Measurements from ENCODE around the gene DOK7.

The DOK7 gene

DNA sequence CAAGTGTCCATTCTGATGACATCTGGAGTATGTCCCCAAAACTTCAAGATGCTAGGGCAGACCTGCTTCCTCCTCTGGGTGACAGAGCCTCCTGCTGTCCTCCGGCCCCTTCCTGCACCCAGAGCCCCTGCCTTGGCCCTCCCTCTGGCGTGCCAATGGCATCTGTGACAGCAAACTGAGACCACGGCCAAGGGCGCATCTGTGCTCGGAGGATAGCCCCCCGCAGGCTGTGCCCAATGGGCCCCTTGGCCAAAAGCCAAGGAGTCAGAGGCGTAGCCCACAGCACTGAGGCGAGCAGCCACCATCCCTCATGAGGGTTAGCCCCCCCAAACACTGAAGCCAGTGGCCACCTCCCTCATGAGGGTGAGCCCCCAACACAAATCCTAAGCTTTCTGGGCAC, 61.2 kb downstream of the DOK7 start:
- no peak overlapping the region for H3K27ac ChIP-seq

DNA sequence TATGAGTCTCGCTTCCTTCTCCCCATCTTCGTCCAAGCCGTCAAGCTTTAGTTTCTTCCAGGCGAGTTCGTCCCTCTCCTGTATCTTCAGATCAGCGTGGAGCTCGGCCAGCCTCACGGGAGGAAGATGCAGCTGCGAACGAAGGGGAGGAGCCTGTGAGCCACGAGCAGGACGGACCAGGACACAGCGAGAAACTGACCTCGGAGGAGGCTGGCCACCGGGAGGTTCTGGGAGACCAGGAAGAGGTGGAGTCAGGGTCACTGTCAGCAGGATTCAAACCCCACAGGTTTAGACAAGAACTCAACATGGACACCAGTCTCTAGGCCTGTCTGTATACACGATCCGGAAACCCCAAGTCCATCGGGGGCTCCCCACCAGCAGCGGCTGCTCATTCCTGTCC, 61.8 kb downstream of the DOK7 start:
- no peak overlapping the region for H3K27ac ChIP-seq
- TF ChIP-seq, protein P1, sequence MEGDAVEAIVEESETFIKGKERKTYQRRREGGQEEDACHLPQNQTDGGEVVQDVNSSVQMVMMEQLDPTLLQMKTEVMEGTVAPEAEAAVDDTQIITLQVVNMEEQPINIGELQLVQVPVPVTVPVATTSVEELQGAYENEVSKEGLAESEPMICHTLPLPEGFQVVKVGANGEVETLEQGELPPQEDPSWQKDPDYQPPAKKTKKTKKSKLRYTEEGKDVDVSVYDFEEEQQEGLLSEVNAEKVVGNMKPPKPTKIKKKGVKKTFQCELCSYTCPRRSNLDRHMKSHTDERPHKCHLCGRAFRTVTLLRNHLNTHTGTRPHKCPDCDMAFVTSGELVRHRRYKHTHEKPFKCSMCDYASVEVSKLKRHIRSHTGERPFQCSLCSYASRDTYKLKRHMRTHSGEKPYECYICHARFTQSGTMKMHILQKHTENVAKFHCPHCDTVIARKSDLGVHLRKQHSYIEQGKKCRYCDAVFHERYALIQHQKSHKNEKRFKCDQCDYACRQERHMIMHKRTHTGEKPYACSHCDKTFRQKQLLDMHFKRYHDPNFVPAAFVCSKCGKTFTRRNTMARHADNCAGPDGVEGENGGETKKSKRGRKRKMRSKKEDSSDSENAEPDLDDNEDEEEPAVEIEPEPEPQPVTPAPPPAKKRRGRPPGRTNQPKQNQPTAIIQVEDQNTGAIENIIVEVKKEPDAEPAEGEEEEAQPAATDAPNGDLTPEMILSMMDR (IDR thresholded peaks at IDR 0.05), result no peak
- TF ChIP-seq ZFX (IDR thresholded peaks at IDR 0.05; ENCODE audit: borderline replicate concordance), result no peak

More for the DNA sequence above, 61.2 kb downstream of the DOK7 start:
- TF ChIP-seq, protein P1 (IDR thresholded peaks at IDR 0.05), result no peak
- TF ChIP-seq ZFX (IDR thresholded peaks at IDR 0.05; ENCODE audit: borderline replicate concordance), result no peak

DNA sequence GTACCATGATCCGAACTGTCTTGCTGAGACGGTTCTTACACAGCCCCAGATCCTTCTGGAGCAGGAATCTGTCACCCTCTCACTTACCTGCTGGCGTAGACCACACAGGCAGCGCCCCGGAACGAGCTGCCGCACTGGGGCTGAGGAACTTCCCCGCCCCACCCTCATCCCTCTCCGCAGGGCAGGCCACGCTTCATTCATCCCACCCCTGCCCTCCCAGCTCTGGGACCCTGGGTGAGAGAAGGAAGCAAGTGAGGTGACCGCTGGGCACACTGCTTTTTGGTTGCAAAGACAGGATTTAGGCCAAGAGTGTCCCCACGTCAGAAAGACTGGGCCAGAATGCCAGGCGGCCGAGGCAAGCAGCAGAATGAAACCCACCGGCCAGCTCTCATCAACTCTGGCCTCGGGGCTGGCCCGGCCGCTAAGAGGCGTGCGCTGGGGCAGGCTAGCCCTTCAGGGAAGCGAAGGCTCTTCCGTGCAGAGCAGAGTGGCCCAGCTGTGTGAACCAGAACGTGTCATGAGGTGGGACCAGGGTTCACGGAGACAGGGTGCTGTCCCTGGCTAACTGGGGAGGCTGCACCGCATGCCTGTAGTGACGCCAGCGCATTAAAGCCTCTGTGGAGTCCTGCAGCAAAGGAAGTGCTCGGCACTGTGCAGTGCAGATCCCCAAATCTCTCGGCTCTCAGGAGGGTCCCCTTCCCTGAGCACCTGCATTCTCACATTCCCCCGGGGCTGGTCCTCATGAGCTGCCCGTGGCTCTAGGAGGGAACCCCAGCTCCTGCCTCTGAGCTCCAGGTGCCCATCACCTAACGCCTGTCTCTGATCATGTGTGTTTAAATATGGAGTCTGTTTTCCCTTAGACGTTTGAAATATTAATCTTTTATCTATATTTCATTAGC, 62.7 kb downstream of the DOK7 start:
- no peak overlapping the region for H3K27ac ChIP-seq
- TF ChIP-seq ZFX (IDR thresholded peaks at IDR 0.05; ENCODE audit: borderline replicate concordance), result no peak
- TF ChIP-seq, protein P1 (IDR thresholded peaks at IDR 0.05), result no peak

DNA sequence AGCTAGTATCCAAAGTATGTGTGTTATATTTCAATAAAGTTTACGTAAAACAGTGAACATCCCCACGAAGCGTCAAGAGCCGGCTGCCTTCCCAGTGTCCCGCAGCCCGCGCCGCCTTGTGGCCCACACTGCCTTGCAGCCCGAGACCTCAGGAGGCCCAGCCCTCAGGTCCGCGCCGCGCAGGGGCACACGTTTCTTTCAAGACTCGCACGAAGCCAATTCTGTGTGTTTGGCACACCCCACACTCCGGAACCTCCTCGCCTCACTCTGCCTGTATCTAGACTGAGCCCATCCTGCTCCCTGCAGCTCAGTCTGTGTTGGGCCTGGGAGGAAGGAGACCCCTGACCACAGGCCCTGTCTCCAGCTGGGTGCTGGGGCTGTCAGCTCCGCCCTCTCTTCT, 63.4 kb downstream of the DOK7 start:
- TF ChIP-seq, protein P1 (IDR thresholded peaks at IDR 0.05), result no peak

DNA sequence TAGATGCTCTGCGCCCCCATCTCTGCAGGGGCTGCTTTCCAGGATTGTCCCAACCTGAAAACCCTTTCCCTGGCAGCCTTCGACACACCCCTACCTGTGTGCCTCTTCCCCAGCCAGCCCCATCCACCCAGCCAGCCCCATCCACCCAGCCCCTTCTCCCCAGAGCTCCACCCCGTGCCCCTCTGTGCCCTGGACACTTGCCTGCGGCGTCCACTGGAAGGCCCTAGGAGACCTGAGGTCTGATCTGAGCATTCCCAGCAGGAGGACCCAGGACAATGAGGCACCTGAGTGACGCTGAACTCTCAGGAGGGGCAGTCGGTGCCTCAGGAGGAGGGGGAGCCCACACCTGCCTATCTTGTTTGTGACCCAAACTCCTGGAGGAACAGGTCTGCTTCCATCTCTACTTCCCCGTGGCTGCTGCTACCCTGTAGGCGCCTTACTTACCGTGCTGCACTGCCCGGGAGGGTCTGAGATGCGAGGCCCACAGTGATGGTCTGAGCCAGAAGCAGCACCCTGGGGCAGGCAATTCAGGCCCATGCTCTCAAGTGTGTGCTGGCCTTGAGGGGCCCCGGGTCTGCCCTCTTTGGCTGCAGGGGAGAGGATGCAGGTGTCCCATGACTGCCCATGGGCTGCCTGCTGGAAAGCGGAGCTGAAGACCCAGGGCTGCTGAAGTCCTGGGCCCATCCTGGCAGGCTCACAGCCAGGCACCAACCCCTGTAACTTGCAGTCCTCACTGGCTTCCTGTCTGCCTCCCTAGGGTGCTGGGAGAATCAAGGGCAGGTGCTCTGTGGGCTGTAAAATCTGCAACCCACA, 64.2 kb downstream of the DOK7 start:
- no peak for TF ChIP-seq ZFX (IDR thresholded peaks at IDR 0.05; ENCODE audit: borderline replicate concordance)
- TF ChIP-seq, protein P1 (IDR thresholded peaks at IDR 0.05), result no peak
- H3K27ac ChIP-seq, result no peak overlapping the region

More for the DNA sequence above, 63.4 kb downstream of the DOK7 start:
- no peak overlapping the region for H3K27ac ChIP-seq

DNA sequence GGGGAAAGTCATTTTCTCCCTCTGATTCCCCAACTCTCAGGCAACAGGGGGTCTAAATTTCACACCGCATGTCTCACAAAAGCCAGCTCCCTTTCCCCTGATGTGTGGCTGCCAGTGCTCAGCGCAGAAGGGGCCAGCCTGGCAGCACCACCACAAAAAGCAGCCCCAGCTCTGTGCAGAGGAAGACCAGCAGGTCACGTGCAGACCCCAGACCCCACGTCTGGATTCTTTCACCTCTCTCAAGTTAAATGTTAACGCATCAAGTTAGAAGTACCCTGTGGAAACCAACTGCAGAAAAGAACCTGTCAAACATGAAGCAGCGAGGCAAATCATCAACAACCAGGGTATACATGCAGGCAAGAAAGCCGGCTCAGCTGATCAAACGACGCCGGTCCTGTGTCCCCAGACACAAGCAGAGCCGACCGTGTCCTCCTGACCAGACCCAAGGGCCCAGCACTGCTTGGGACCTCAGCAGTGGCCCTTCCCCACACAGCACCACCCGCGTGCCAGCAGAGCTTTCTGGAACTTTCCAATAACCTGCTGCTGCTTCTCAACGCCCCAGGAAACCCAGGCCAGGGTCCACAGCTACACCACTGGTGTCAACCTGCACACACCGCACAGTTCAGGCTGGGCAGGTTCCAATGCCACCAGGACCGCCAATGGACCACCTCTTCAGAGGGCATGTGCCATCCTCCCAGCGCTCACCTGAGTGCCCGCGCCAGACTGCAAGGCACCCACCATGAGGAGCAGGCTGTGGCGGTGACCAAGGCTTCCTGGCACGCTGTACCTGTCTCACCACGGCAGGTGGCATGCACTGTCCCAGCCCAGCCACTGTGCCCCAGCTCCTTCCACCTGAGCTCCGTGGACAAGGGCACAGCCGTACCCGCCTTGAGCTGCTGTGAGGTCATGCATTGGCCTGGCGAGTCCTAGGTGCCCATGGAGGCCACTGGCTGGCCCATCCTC, 65.1 kb downstream of the DOK7 start:
- H3K27ac ChIP-seq, result no peak overlapping the region

More for the DNA sequence above, 65.1 kb downstream of the DOK7 start:
- TF ChIP-seq ZFX (IDR thresholded peaks at IDR 0.05; ENCODE audit: borderline replicate concordance), result no peak
- TF ChIP-seq, protein P1 (IDR thresholded peaks at IDR 0.05), result no peak

Measured in 22Rv1 (cell line).